GM23338 (cell line): ENCODE results near the gene SLC49A4.

ENCODE experiments used
- CREB1 ChIP-seq: fragments of 250-450 bp; sonication (Bioruptor Pico); IDR thresholded peaks from 2 replicates; pipeline ENCODE4 v1.5.0; 2020; ENCODE audit warnings: low read depth, mild to moderate bottlenecking, moderate library complexity
- CTCF ChIP-seq, 2 experiments: fragments of 200-600 bp in 1 of 2; sonication (generic) in 1 of 2; conservative IDR thresholded peaks; 2 replicates each; pipeline versions ENCODE4 v1.5.1 to v1.6.1; 2016 to 2017; ENCODE audit warnings: antibody characterized with exemption in 2 of 2, low read depth in 2 of 2, mild to moderate bottlenecking in 2 of 2, moderate library complexity in 1 of 2
- EZH2 ChIP-seq: fragments of 200-600 bp; sonication (generic); IDR thresholded peaks from one replicate; pipeline ENCODE4 v1.8.0; 2017; ENCODE audit warnings: antibody characterized with exemption, mild to moderate bottlenecking, low read depth; ENCODE audit not compliant: unreplicated experiment
- EZH2phosphoT487 ChIP-seq: fragments of 200-600 bp; sonication (generic); IDR thresholded peaks from one replicate; pipeline ENCODE4 v1.8.1; 2018; ENCODE audit warnings: antibody characterized with exemption; ENCODE audit not compliant: unreplicated experiment
- JUNB ChIP-seq: IDR thresholded peaks from one replicate; pipeline ENCODE4 v1.6.1; 2016; ENCODE audit warnings: antibody characterized with exemption; ENCODE audit not compliant: unreplicated experiment
- NANOG ChIP-seq: IDR thresholded peaks from 2 replicates; pipeline ENCODE4 v1.6.1; 2016; ENCODE audit warnings: antibody characterized with exemption, borderline replicate concordance
- POLR2AphosphoS5 ChIP-seq: IDR thresholded peaks from 2 replicates; pipeline ENCODE4 v1.6.1; 2016; ENCODE audit warnings: antibody characterized with exemption, low read depth
- REST ChIP-seq: IDR thresholded peaks from one replicate; pipeline ENCODE4 v1.6.1; 2018; ENCODE audit warnings: antibody characterized with exemption; ENCODE audit not compliant: unreplicated experiment
- ZNF114 ChIP-seq: fragments of 250-450 bp; sonication (Bioruptor Pico); IDR thresholded peaks from 2 replicates; pipeline ENCODE4 v1.5.0; 2020; ENCODE audit warnings: mild to moderate bottlenecking, moderate library complexity
- ZNF331 ChIP-seq: fragments of 250-450 bp; sonication (Bioruptor Pico); IDR thresholded peaks from 2 replicates; pipeline ENCODE4 v1.5.0; 2020; ENCODE audit warnings: low read depth, mild to moderate bottlenecking, moderate library complexity
- ZNF462 ChIP-seq: fragments of 250-450 bp; sonication (Bioruptor Pico); IDR thresholded peaks from 2 replicates; pipeline ENCODE4 v1.5.0; 2020; ENCODE audit warnings: mild to moderate bottlenecking, moderate library complexity
- TF ChIP-seq, protein P1 (sequence below): IDR thresholded peaks from 2 replicates; pipeline ENCODE4 v1.6.1; 2016; ENCODE audit warnings: antibody characterized with exemption

- TF ChIP-seq POLR2AphosphoS5 (no peak), ZNF331 (no peak), REST (no peak), CTCF (conservative IDR thresholded peaks at IDR 0.05; ENCODE audit: low read depth in 2 of 2) (no peak), EZH2phosphoT487 (no peak), EZH2 (no peak), NANOG (no peak), ZNF462 (CRISPR knock-in tag) (no peak), ZNF114 (no peak), JUNB (no peak), CREB1 (no peak)
- TF ChIP-seq, protein P1, sequence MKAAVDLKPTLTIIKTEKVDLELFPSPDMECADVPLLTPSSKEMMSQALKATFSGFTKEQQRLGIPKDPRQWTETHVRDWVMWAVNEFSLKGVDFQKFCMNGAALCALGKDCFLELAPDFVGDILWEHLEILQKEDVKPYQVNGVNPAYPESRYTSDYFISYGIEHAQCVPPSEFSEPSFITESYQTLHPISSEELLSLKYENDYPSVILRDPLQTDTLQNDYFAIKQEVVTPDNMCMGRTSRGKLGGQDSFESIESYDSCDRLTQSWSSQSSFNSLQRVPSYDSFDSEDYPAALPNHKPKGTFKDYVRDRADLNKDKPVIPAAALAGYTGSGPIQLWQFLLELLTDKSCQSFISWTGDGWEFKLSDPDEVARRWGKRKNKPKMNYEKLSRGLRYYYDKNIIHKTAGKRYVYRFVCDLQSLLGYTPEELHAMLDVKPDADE, result no peak
Measured at GRCh38 chr3:122880173-122880572, 85.3 kb downstream of the SLC49A4 start.
